KBM-7 (cell line): ENCODE measurements around the gene SNAI3.

Experiments
- DNase-seq: peaks from one replicate; pipeline ENCODE4 v3.0.0-alpha.2; 2015
- in situ Hi-C: fragments of 300-500 bp; cut with MboI; formaldehyde crosslinking; loops from 2 replicates; pipeline ENCODE4 v1.14.3; 2020; ENCODE audit warnings: low sequenced_read_pairs, low pct_unique_long_range_greater_than_20kb, mixed read lengths

Gene SNAI3

DNA sequence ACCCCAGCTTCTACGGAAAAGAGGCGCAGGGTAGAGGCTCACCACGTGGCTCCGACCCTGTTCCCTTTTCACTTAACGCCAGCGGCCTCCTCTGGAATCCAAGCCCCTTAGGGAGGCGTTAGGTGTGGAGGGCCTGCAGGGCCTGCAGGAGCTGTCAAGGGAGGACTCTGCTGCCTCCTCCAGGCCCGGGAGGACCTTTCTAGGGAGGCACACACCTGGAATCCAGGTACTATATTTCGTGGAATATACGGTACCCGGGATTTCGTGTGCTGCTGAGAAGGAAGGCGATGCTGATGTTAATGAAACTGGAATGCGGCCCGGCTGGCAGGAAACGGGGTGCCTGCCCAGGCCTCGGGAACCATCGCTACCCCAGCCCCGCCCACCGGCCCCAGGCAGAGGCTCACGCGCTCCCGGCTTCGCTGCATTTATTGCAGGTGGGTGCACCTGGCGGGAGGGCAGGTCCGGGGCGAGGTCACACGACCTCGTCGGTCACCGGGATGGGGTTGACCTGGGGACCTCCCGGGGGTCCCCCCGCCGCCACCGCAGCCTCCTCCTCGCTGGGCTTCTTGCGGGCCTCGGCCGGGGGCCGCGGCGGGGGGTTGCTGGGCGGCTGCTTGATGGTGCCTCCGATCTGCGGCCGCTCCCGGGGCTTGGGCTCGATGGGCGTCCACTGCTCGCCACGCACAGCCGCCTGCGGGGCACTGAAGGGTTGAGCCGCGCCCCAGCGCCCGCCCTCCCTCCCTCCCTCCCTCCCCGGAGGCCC is 43.2 kb downstream of the SNAI3 start:
- DNase-seq = no peak
- in situ Hi-C loops = no loop called here

DNA sequence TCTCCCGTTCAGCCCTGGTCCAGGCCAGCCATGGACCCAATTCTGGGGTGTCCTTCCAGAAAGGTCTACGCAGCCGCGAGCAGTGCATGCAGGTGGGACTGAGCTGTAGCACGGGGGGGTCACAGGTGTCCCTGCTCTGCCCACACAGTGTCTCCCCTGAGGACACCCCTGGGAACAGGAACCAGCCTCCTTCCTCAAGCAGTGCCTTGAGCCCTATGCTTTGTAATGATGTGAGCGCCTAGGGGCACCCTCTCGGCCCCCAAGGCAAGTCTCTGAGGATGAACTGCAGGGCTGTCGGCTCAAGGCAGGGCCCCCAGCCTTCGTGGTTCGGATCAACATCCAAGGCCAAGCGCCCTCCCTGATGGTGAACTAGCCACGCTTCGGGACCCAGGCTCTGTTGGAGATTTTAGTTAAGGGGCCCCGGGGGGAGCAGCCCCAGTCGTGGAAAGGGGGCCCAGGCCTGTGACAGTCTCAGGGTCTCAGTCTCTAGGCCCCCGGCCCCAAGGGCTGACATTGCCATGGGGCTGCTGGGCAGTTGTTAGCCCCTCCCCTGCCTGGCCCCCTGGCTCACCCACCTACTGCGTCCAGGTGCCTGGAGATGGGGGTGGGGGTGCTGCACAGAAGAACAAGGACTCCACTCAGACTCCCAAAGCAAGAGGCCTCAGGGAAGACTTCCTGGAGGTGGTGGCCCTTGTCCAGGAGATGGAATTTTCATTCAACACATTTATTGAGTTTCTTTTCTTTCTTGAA is 45.6 kb downstream of the SNAI3 start:
- DNase-seq = no peak
- in situ Hi-C loops = no loop called here

DNA sequence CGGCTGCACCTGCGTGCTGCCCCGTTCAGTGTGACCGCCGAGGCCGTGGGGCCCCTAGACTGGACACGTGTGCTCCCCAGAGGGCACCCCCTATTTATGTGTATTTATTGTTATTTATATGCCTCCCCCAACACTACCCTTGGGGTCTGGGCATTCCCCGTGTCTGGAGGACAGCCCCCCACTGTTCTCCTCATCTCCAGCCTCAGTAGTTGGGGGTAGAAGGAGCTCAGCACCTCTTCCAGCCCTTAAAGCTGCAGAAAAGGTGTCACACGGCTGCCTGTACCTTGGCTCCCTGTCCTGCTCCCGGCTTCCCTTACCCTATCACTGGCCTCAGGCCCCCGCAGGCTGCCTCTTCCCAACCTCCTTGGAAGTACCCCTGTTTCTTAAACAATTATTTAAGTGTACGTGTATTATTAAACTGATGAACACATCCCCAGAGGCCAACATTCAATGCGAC is 46.2 kb downstream of the SNAI3 start:
- in situ Hi-C loops = no loop called here
- no peak for DNase-seq

DNA sequence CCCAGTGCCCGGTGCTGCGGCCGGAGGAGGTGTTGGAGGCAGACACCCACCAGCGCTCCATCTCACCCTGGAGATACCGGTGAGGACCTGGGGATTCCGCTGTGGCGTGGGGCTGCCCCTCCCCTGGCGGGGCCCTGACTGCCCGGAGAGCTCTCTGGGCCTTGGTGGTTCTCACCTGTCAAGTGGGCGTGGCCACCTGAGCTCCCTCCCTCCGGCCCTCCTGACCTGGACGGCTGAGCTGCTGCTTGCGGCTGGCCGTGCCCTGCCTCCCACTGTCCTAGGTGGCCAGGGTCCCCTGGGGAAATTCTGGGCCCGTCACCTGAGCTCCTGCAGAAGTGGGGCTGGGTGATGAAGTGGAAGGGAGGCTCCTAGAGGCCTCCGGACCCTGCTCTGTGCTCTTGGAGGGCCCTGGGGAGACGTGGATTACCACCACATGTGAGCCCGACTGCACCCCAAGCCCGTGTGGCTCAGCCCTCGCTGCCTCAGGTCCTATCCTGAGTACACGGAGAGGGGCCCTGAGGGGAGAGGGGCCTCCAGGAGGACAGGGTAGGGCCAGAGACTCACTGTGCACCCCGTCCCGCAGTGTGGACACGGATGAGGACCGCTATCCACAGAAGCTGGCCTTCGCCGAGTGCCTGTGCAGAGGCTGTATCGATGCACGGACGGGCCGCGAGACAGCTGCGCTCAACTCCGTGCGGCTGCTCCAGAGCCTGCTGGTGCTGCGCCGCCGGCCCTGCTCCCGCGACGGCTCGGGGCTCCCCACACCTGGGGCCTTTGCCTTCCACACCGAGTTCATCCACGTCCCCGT is 46.9 kb downstream of the SNAI3 start:
- DNase-seq = no peak

DNA sequence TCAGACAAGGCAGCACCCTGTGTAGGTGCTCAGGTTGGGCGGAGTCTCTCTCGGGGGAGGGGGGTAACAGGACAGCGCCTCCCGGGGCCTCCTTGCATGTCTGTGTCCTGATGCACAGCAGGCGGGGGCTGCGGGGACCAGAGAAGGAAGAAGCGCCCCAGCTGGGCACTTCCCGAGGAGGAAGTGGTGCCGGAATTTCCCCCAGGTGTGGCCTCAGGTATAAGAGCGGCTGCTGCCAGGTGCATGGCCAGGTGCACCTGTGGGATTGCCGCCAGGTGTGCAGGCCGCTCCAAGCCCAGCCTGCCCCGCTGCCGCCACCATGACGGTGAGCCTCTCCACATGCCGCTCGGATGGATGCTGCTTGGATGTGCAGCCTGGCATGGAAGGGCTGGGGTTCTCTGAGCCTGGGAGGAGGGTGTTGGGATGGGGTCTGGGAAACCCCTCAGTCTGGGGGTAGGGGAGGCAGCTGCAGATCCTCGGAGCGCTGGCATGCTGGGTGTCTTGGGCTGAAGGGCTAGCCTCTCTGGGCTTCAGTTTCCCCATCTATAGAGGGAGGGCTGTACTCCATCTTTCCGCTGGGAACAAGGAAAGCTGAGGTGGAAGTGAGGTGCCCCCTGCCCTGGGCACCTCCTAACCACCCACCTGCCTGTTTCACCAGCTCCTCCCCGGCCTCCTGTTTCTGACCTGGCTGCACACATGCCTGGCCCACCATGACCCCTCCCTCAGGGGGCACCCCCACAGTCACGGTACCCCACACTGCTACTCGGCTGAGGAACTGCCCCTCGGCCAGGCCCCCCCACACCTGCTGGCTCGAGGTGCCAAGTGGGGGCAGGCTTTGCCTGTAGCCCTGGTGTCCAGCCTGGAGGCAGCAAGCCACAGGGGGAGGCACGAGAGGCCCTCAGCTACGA is 47.7 kb downstream of the SNAI3 start, which contains the start of gene IL17C:
IL17C (plus strand) TSS at position 250 of the 908 bp plus-strand sequence; CDS start at position 320, 70 bp downstream.
- in situ Hi-C loops = no loop called here
- no peak for DNase-seq

More for the DNA sequence above, 46.9 kb downstream of the SNAI3 start:
- in situ Hi-C loops = no loop called here

DNA sequence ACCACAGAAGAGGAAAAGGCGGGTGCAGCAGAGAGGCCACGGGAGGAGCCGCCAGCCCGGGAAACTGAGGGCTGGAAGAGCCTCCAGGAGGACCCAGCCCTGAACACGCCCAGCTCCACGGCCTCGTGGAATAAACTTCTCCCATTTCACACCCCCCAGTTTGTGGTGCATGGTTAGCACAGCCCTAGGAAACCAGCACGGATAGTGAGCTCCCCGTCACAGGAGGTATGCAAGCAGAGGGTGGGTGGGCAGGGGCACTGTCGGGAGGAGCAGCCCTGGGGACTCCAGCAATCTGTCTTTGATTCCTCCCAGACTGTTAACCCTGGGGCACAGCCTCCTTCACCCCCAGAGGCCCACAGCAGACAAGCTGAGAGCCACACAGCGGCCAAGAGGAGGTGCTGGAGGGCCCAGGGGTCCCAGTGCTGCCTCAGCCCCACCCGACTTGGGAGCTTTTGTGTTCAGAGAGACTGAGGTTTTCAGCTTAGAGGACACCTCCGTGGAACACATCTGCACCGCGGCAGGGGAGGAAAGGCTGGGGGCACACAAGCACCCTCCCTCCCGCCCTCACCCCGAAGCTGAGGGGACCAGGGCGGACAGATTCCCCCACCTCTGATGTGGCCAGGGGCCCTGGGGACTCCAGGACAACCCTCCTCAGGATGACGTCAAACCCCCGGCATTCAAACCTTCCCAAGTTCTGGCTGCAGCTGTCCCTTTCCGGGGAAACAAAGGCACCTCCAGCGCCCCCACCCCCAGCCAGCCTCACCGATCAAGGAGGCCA is 49.6 kb downstream of the SNAI3 start:
- DNase-seq = no peak
- in situ Hi-C loops = no loop called here

DNA sequence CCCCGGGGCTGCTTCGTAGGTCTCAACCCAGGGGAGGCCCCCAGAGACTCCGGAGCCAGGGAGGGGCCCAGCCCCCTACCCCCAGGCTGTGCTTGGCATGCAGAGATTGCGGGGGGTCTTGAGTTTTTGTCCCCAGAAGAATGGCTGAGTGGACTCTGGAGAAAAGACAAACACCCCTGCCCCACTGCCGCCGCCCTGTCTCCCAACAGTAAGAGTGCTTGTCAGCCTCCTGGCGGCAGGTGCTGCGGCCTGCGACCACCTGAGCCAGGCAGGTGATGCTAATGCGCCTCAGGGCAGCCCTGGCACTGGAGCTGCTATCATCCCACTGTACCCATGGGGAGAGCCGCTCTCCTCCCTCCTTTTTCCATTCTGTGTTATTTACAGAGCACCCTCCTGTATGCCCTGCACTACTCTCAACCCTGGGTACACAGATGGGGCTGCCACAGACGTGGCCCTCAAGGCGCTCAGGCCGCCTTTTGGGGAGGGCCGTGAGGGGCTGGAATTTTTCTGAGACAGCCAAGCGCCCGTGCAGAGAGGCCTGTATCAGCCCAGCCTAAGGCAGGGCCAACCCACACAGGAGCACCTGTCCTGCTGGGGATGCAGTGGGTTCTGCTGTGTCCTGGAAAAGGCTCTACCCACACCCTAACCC is 50.5 kb downstream of the SNAI3 start:
- in situ Hi-C loops = no loop called here

DNA sequence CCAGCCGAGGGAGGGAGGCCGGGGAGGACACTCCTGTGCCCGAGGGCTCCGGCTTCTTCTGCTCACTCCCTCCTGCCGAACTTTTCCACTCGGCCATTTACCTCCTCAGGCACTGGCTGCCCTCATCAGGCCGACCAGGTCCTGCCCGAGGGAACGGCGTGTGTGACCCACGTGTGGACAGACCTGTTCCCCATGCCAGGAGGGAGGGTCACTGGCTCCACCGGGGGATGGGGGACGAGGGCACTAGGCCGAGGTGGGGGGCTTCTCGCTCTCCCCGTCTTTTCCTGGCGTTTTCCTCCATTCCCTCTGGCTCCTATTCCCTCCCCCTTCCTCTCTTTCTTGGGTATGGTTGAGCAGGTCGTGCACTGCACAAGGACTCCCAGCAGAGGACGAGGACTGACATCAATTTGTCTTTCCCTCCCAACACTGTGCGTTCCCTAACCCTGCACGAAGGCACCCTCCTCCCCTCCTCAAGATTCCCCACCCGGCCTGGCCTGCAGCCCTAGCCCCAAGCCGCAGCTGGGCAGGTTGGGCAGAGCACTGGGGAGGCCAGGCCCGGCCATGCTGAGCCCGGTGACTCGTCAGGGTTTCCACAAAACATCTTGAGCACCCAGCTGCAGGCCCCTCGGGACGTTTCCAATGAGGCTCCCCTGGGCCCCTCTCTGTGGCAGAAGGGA is 51.2 kb downstream of the SNAI3 start:
- in situ Hi-C loops = no loop called here
- DNase-seq = no peak

More for the DNA sequence above, 50.5 kb downstream of the SNAI3 start:
- DNase-seq = no peak

DNA sequence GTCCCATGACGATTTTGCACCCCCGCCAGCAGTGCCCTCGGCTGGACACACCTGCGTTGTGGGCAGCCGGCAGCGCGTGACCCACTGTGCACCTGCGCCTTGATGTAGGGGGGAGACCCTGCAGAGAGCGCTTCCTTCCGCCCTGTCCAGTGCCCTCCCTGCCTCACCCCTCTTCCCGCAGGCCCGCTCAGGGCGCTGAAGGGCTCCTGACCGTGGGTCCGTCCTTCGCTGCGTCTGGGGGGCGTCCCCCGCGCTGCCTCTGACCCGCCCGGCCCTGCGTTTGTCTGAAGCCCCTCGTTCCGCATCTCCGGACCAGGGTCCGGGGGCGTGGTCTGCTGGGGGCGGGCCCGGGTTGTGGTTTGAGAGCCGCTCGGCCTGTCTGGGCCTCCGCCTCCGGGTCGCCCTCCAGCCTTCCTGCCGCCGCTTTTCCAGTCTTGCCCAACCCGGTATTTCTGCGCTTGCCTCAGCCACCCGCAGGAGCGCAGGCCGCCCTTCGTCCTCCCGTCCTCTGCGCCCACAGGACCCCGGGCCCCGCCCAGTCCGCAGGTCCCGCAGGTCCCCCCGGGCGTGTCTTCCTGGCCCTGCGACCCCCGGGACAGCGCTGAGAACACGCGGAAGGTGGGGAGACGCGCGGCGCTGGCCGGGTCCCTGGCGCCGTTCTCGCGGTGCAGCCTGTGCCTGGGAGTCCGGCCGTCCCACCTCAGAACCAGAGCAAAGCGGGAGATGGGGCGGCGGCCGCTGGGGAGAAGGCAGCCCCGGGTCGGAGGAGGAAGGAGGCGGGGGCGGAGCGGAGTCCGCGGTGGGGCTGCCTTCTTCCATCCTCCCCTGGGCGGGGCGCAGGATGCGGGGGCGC is 51.9 kb downstream of the SNAI3 start:
- in situ Hi-C loops = no loop called here
- no peak for DNase-seq

DNA sequence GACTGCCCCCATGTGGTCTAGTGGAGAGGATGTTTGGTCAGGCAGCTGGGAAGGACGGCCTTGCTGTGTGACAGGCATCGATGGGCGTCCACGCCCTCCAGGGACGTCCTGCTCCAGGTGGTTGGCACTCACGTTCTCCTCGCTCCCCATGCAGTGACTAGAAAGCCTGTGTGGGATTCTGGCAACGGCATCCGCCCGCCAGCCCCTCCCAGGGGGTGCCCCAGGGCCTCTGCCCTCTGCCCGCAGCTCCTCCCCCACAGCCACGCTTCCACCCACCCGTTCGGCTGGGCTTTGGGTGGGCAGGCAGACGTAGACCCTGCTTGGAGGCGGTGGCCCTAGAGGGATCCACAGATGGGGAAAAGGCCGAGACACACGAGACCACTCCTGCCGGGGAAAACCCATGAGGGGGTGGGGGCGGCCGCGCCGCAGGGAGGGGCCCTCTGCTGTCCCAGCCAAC is 52.6 kb downstream of the SNAI3 start:
- no peak for DNase-seq

DNA sequence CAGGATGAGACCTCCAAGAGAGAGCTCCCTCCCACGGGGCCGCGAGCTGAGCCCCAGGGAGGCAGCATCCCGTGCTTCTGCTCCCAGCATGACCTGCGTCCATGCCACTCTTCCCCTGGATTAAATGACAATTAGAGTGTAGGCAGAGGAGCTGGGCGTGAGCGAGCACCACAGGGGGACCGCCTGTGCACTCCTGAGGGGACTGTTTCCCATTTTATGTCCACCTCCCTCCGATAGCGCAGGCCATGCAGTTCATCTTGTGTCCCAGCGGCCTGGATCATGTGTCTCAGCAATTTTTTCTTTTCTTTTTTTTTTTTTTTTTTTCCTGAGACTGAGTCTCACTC is 53.7 kb downstream of the SNAI3 start:
- no peak for DNase-seq
- in situ Hi-C loops = no loop called here

More for the DNA sequence above, 52.6 kb downstream of the SNAI3 start:
- in situ Hi-C loops = no loop called here

DNA sequence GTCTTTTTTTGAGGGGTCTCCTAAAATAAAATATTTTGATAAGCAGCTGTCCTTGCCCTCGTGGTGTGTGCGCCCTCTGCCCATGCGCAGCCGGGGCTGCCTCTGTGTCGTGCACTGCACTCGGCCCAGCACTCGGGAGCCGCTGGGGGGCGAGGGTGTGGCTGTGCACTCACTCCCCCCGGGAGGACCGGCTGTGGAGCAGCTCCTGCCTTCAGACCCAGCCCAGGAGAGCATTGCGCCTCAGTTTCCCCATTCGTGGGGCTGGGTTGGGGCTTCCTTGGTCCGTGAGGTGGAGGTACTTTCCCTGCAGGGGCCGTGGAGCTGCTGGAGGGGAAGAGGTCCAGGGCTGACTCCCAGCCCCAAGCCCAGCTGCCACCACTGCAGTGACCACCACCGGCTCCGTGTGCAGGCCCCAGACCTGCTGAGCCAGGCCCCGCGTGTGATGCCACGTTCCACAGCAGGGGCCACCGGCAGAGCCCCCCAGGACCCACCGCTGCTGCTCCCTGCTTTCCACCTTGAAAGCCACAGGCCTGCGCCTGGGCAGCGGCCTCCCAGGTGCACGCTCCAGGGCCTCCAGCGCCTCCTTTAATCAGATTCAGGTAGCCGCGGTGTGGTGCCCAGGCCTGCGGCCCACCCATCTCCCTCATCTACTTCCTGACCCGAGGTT is 54.3 kb downstream of the SNAI3 start:
- no peak for DNase-seq
- in situ Hi-C loops = no loop called here

DNA sequence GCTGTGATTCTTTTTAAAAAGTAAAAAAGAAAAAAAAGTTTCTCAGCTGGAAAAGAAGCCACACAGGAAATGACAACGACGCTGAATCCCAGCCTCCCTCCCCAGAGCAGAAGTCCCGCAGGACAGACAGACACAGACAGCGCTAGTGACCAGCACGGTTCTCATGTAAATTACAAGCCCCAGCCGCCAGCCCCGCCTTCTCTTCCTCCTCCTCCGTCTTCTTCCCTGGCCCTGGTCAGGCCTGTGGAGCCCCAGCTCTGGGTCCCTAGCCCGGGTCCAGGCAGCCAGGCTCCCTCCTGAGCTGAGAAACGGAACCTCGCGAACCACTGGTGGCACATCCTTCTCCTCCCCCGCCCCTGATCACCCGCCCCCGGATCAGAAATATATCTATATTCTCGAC is 54.9 kb downstream of the SNAI3 start:
- in situ Hi-C loops = no loop called here
- DNase-seq = no peak

DNA sequence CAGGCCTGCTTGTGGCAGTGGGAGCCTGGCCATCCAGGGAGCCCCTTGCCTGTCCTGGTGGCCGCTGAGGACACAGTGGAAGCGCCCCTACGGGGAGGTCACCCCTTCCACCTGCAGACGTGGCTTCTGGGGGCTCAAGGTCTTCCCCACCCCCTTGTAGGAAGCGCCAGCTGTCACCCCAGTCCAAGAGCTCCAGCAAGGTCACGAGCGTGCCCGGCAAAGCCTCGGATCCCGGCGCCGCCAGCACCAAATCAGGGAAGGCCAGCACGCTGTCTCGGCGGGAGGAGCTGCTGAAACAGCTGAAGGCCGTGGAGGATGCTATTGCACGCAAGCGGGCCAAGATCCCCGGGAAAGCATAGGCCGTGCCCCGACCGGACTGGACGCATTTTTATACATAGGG is 55.4 kb downstream of the SNAI3 start:
- in situ Hi-C loops = no loop called here
- no peak for DNase-seq

DNA sequence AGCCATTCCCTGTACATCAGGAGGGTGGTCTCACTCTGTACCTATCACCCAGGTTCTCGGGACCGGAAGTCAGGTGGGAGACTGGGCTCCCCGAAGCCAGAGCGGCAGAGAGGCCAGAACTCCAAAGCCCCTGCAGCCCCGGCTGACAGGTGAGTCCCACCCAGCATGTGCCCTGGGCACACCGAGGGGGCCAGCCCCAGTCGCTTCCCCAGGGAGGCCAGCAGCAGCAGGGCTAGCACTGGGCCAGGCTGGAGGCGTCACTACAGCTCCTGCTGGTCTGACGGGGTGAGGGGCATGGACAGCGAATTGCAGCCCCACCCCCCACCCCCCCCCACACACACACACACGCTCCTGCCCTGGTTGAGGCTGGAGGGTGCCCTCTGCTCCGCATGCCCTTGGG is 55.9 kb downstream of the SNAI3 start:
- no peak for DNase-seq
- in situ Hi-C loops = no loop called here

DNA sequence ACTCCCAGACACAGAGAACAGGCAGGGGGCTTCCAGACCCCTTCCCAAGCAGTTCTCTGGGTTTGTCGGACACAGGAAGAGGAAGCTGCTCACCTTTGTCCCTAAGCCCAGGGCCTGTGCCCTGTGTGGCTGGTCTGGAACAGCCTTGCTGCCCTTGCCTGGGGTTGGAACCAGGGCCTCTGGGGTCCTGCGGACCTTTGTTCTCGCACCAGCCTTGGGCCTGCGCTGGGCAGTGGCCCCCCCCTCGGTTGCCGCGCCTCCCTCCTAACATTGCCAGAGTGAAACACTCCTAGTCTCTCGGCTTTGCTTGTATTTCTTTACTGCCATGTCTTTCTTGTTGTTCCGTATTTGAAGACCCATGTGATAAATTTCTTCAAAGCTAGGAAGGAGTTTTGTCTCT is 56.5 kb downstream of the SNAI3 start:
- in situ Hi-C loops = no loop called here
- DNase-seq = no peak
